ENCODE results near the gene COMMD4.

DNA sequence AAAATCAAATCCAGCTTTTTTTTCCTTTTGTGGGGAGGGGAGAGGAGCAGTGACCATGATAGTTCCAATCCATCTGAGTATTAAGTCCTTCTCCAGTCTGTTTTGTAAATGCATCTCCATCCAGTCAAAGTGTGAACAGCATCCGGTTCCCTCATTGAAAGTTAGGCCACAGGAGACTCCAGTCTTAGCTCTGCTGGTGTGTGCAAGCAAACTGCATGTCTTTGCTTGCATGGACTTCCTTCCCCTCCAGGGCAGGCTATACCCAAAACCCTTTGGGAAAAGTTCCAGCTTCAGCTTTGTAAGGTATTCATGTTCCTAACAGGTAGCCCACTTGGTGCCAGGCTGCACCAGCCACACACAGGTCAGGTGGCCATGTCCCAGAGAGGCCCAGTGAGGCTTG lies 35.6 kb downstream of the COMMD4 start:
- TF ChIP-seq EZH2 (IDR thresholded peaks at IDR 0.05; ENCODE audit: borderline replicate concordance, low read depth, low read length, severe bottlenecking) (no peak), POLR2AphosphoS5 (IDR thresholded peaks at IDR 0.05; ENCODE audit: insufficient read depth, low read depth, low read length) (no peak), POLR2A (IDR thresholded peaks at IDR 0.05; ENCODE audit: low read depth, low read length) (no peak), MYC (IDR thresholded peaks at IDR 0.05; ENCODE audit: low read depth, low read length) (no peak)
- TF ChIP-seq, protein P1, sequence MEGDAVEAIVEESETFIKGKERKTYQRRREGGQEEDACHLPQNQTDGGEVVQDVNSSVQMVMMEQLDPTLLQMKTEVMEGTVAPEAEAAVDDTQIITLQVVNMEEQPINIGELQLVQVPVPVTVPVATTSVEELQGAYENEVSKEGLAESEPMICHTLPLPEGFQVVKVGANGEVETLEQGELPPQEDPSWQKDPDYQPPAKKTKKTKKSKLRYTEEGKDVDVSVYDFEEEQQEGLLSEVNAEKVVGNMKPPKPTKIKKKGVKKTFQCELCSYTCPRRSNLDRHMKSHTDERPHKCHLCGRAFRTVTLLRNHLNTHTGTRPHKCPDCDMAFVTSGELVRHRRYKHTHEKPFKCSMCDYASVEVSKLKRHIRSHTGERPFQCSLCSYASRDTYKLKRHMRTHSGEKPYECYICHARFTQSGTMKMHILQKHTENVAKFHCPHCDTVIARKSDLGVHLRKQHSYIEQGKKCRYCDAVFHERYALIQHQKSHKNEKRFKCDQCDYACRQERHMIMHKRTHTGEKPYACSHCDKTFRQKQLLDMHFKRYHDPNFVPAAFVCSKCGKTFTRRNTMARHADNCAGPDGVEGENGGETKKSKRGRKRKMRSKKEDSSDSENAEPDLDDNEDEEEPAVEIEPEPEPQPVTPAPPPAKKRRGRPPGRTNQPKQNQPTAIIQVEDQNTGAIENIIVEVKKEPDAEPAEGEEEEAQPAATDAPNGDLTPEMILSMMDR (IDR thresholded peaks at IDR 0.05; ENCODE audit: extremely low read depth in 1 of 2, insufficient read depth in 1 of 2, low read depth in 1 of 2, low read length in 2 of 2), result no peak
- TF ChIP-seq, protein P2, sequence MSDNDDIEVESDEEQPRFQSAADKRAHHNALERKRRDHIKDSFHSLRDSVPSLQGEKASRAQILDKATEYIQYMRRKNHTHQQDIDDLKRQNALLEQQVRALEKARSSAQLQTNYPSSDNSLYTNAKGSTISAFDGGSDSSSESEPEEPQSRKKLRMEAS (IDR thresholded peaks at IDR 0.05; ENCODE audit: insufficient read depth, insufficient read length), result no peak

All from endothelial cell of umbilical vein (primary cell).